B cell (primary cell): ENCODE data around the gene OTOP2. TPM values are rescaled to one million over a fixed set of nuclear protein-coding genes. Genes with fewer than 3 reads are reported as not detected.

ENCODE experiments used
- ATAC-seq: fragments of 200-7000 bp; cut with Tn5 transposase; one replicate; pipeline ENCODE4 v1.10.0; 2021; ENCODE audit warnings: low read depth, mild to moderate bottlenecking, moderate number of reproducible peaks, moderate library complexity
- CTCF ChIA-PET: fragments of 350-600 bp; sonication (Branson Sonifier 250); formaldehyde crosslinking; loops from one replicate; lab custom pipeline; 2021; ENCODE audit warnings: antibody characterized with exemption, inconsistent platforms; lab: Charles Lee
- POLR2A ChIA-PET: fragments of 350-600 bp; sonication (Branson Sonifier 250); formaldehyde crosslinking; loops from one replicate; lab custom pipeline; 2021; ENCODE audit warnings: antibody characterized with exemption; lab: Charles Lee
- DNase-seq: peaks from one replicate; pipeline ENCODE4 v3.0.0; 2013
- H2AFZ ChIP-seq: 2 replicates; pipeline ENCODE4 v1.6.1; 2012; ENCODE audit warnings: mild to moderate bottlenecking, low read depth, low read length; ENCODE audit not compliant: insufficient read depth, poor library complexity, severe bottlenecking
- H3K27ac ChIP-seq, 2 donors: 1 replicate in 1 of 2; 2 replicates in 1 of 2; pipeline ENCODE4 v1.5.1; 2012 to 2013; ENCODE audit warnings: low read length in 2 of 2, mild to moderate bottlenecking in 2 of 2, moderate library complexity in 1 of 2
- H3K27me3 ChIP-seq, 4 experiments: fragments of 200-600 bp in 1 of 4; sonication (generic) in 1 of 4; replicated peaks in 1 of 4; 1 replicate in 2 of 4; 2 replicates in 2 of 4; pipeline versions ENCODE4 v1.6.1 to v1.7.0; 2013 to 2016; ENCODE audit warnings: low read length in 3 of 4, mild to moderate bottlenecking in 2 of 4, mixed read lengths in 1 of 4, moderate library complexity in 1 of 4; ENCODE audit not compliant: insufficient read depth in 4 of 4, control insufficient read depth in 3 of 4; ENCODE audit errors: control extremely low read depth in 1 of 4
- H3K36me3 ChIP-seq, 2 experiments: replicated peaks in 1 of 2; 1 replicate in 1 of 2; 2 replicates in 1 of 2; pipeline versions ENCODE4 v1.6.1 to v1.7.1; 2013; ENCODE audit warnings: low read length in 1 of 2; ENCODE audit not compliant: insufficient read depth in 2 of 2, control insufficient read depth in 1 of 2; ENCODE audit errors: control extremely low read depth in 1 of 2, extremely low read depth in 1 of 2
- H3K4me1 ChIP-seq, 2 donors: fragments of 200-600 bp in 1 of 2; sonication (generic) in 1 of 2; 1 replicate in 1 of 2; 2 replicates in 1 of 2; pipeline versions ENCODE4 v1.5.1 to v1.6.1; 2013 to 2017; ENCODE audit warnings: low read length in 2 of 2; ENCODE audit not compliant: control insufficient read depth in 2 of 2, insufficient read depth in 2 of 2
- H3K4me2 ChIP-seq: replicated peaks from 2 replicates; pipeline ENCODE3; 2012; ENCODE audit warnings: mild to moderate bottlenecking, low read depth, low read length; ENCODE audit not compliant: poor library complexity, severe bottlenecking
- H3K4me3 ChIP-seq, 5 experiments: fragments of 200-600 bp in 1 of 5; sonication (generic) in 1 of 5; 1 replicate in 3 of 5; 2 replicates in 2 of 5; pipeline versions ENCODE4 v1.5.1 to v1.7.0; 2011 to 2016; ENCODE audit warnings: low read length in 4 of 5, mild to moderate bottlenecking in 4 of 5, low read depth in 2 of 5, control low read depth in 1 of 5, moderate library complexity in 1 of 5; ENCODE audit not compliant: insufficient read depth in 1 of 5; ENCODE audit errors: control extremely low read depth in 1 of 5, extremely low read depth in 1 of 5
- H3K79me2 ChIP-seq: fragments of 200-600 bp; sonication (generic); one replicate; pipeline ENCODE4 v1.6.0; 2016; ENCODE audit warnings: low read length; ENCODE audit not compliant: control insufficient read depth, insufficient read depth
- H3K9ac ChIP-seq: fragments of 200-600 bp; sonication (generic); 2 replicates; pipeline ENCODE4 v1.6.1; 2017; ENCODE audit warnings: mild to moderate bottlenecking, low read length, moderate library complexity
- H3K9me3 ChIP-seq, 3 donors: one replicate each; pipeline versions ENCODE4 v1.6.1 to v1.7.1; 2013; ENCODE audit warnings: low read length in 2 of 3; ENCODE audit not compliant: control insufficient read depth in 2 of 3, insufficient read depth in 1 of 3; ENCODE audit errors: control extremely low read depth in 1 of 3
- H4K20me1 ChIP-seq: 2 replicates; pipeline ENCODE4 v1.6.0; 2012; ENCODE audit warnings: mild to moderate bottlenecking, low read length; ENCODE audit not compliant: insufficient read depth, control insufficient read depth, poor library complexity, severe bottlenecking
- H3K27ac Mint-ChIP-seq: one replicate; pipeline ENCODE4 v1.8.0; 2021; ENCODE audit warnings: mixed read lengths
- H3K27me3 Mint-ChIP-seq: one replicate; pipeline ENCODE4 v1.8.0; 2021; ENCODE audit warnings: mixed read lengths
- H3K4me1 Mint-ChIP-seq: one replicate; pipeline ENCODE4 v1.8.0; 2021; ENCODE audit warnings: mixed read lengths
- H3K4me3 Mint-ChIP-seq: one replicate; pipeline ENCODE4 v1.8.0; 2021; ENCODE audit warnings: mixed read lengths
- H3K9me3 Mint-ChIP-seq: one replicate; pipeline ENCODE4 v1.8.0; 2022; ENCODE audit warnings: mixed read lengths; ENCODE audit not compliant: insufficient read depth
- EZH2 ChIP-seq: IDR thresholded peaks from 2 replicates; pipeline ENCODE4 v1.6.1; 2012; ENCODE audit warnings: borderline replicate concordance, low read depth, mild to moderate bottlenecking, moderate library complexity, low read length; ENCODE audit not compliant: insufficient read depth, poor library complexity, severe bottlenecking
- WGBS: methylation state at CpG from one replicate; pipeline ENCODE4 v1.1.5; 2013; ENCODE audit warnings: missing lambda C conversion rate; ENCODE audit not compliant: insufficient coverage; 5-methylcytosine and 5-hydroxymethylcytosine counted together
- intact Hi-C: fragments of 100-400 bp; cut with micrococcal nuclease; formaldehyde crosslinking; loops from one replicate; pipeline ENCODE4 v1.10.0; 2022
- polyA plus RNA-seq: library from polyadenylated mRNA; depleted of rRNA; stranded (reverse); fragments of >200 nt; gene quantifications from 2 replicates; pipeline ENCODE4 v1.2.3, GENCODE V29; 2012
- total RNA-seq, 2 donors: library from RNA; stranded (reverse); fragments of 120-200 nt in 1 of 2; gene quantifications; 1 replicate in 1 of 2; 2 replicates in 1 of 2; pipeline versions ENCODE4 v1.2.3 to v1.2.4, GENCODE V29; 2013 to 2022
- TF ChIP-seq, protein P1 (sequence below): fragments of 200-600 bp; IDR thresholded peaks from one replicate; pipeline ENCODE4 v1.8.0; 2022; ENCODE audit warnings: antibody characterized with exemption, mild to moderate bottlenecking

OTOP2 gene
- total and polyA plus RNA-seq, 2 donors (not counting 1 experiment from before 2014, with no cell fraction given), result not detected

DNA sequence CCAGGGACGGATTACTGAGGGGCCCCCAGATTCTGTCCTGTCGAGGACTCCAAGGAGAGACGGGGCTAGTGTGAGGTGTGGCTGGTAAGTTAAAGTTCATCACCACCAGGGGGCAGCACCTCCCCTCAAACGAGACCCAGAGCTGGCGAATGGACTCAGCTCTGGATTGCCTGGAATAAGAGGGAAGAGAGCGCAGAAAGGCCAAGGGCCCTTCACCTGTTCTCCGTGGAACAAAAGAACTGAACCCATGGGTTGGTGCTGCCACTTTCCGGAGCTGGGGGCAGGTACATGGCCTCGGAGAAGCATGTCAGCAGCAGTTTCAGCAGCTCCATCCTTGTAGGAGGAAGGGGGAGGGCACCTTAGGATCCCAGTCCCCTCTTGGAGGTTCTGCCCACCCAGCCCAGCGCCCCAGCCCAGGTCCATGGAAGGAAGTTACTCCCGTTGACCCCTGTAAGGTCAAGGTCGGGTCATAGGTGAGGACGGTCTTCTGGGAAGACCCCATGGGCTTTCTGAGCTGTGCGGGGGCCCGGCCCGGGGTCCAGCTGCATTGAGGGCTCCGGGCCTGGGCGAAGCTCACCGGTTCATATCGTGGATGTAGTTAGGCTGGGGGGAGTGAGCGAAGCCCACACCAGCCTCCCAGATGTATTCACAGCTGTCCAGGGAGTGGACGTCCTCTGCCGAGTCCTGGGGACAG is 37.7 kb downstream of the OTOP2 start:
- no peak overlapping the region for H3K27ac ChIP-seq
- no peaks in the 10 kb centered on the region for H3K9me3 ChIP-seq
- peak; percentile 72 for ATAC-seq
- peaks cover 2 to 16% of the 10 kb centered on the region in 2 donors for H3K4me1 ChIP-seq
- H3K27me3 Mint-ChIP-seq, result peaks cover 11% of the 10 kb centered on the region
- WGBS, result 39% methylated on average over 14 of the region's 23 CpGs
- H2AFZ ChIP-seq, result peak overlapping the region; percentile 26
- DNase-seq, result peak; percentile 87
- peak overlapping the region; percentile 26 for H3K4me2 ChIP-seq
- no peaks in the 10 kb centered on the region for H3K79me2 ChIP-seq
- H3K27me3 ChIP-seq, result peaks cover 0 to 10% (median 0%) of the 10 kb centered on the region in 4 experiments
- peaks cover 7% of the 10 kb centered on the region for H3K4me1 Mint-ChIP-seq
- no peaks in the 10 kb centered on the region for H3K9me3 Mint-ChIP-seq
- no peak for TF ChIP-seq EZH2
- TF ChIP-seq, protein P1, sequence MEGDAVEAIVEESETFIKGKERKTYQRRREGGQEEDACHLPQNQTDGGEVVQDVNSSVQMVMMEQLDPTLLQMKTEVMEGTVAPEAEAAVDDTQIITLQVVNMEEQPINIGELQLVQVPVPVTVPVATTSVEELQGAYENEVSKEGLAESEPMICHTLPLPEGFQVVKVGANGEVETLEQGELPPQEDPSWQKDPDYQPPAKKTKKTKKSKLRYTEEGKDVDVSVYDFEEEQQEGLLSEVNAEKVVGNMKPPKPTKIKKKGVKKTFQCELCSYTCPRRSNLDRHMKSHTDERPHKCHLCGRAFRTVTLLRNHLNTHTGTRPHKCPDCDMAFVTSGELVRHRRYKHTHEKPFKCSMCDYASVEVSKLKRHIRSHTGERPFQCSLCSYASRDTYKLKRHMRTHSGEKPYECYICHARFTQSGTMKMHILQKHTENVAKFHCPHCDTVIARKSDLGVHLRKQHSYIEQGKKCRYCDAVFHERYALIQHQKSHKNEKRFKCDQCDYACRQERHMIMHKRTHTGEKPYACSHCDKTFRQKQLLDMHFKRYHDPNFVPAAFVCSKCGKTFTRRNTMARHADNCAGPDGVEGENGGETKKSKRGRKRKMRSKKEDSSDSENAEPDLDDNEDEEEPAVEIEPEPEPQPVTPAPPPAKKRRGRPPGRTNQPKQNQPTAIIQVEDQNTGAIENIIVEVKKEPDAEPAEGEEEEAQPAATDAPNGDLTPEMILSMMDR, result peak; percentile 88
- no peaks in the 10 kb centered on the region for H4K20me1 ChIP-seq
- H3K27ac Mint-ChIP-seq, result no peak overlapping the region
- no peaks in the 10 kb centered on the region for H3K36me3 ChIP-seq
- no peak overlapping the region for H3K4me3 ChIP-seq
- intact Hi-C loops, result loop anchor here (1.0 to 2.0 kb wide), 8 partner anchors 25 to 451 kb away; partner anchors contain the start of genes CDR2L, KCTD2, MIF4GD and MRPL58
- CTCF ChIA-PET, result interaction anchor here (0.6 to 4.9 kb wide), 67 partner anchors 8 to 792 kb away, joined by 3 to 139 read pairs (median 4); partner anchors contain the start of genes ARMC7, ATP5PD, CDR2L and HID1
- H3K4me3 Mint-ChIP-seq, result no peak overlapping the region
- POLR2A ChIA-PET, result interaction anchor here (0.9 to 1.5 kb wide), 3 partner anchors 51 to 240 kb away, joined by 3 to 5 read pairs (median 3); partner anchors contain the start of genes MRPL58 and NT5C
- H3K9ac ChIP-seq, result no peak overlapping the region
